Muscle layer of colon (tissue), 2 donors: ENCODE results near the gene MEI4.
"Not testable (repeated sequence)": the region's sequence is repeated elsewhere in the genome, so short reads cannot be mapped to it uniquely, and the experiment has no call there.

ENCODE experiments used
- H3K27ac ChIP-seq: one replicate; pipeline ENCODE4 v1.7.0; 2013; ENCODE audit warnings: low read depth, mild to moderate bottlenecking, low read length, moderate library complexity
- H3K27me3 ChIP-seq, 2 donors: one replicate each; pipeline ENCODE4 v1.7.0; 2013; ENCODE audit warnings: low read length in 2 of 2, mild to moderate bottlenecking in 2 of 2; ENCODE audit not compliant: insufficient read depth in 2 of 2, control insufficient read depth in 1 of 2
- H3K36me3 ChIP-seq: one replicate; pipeline ENCODE4 v1.7.0; 2013; ENCODE audit warnings: mild to moderate bottlenecking, low read length; ENCODE audit not compliant: insufficient read depth
- H3K4me1 ChIP-seq: one replicate; pipeline ENCODE4 v1.7.0; 2013; ENCODE audit warnings: mild to moderate bottlenecking, low read length; ENCODE audit not compliant: insufficient read depth
- H3K4me3 ChIP-seq, 2 donors: one replicate each; pipeline ENCODE4 v1.7.0; 2013; ENCODE audit warnings: low read length in 2 of 2, low read depth in 1 of 2, mild to moderate bottlenecking in 1 of 2, moderate library complexity in 1 of 2
- H3K9ac ChIP-seq: one replicate; pipeline ENCODE4 v1.7.0; 2013; ENCODE audit warnings: low read length
- H3K9me3 ChIP-seq: one replicate; pipeline ENCODE4 v1.7.0; 2013; ENCODE audit warnings: mild to moderate bottlenecking, low read length
- donor health status: abdominal sarcoma.
- donor health status: Adenocarcinoma of cecum.

MEI4 gene

GRCh38 chr6:77638129-77638830, 14.6 kb upstream of the MEI4 start:
- Histone ChIP-seq H3K9ac (no peak overlapping the region), H3K4me3 (no peak overlapping the region), H3K4me1 (no peaks in the 10 kb centered on the region), H3K27ac (no peak overlapping the region), H3K27me3 (no peaks in the 10 kb centered on the region), H3K9me3 (no peaks in the 10 kb centered on the region), H3K36me3 (no peaks in the 10 kb centered on the region)

- H3K9me3 ChIP-seq: no peaks in the 10 kb centered on the region
- H3K27me3 ChIP-seq: no peaks in the 10 kb centered on the region
- no peaks in the 10 kb centered on the region for H3K4me1 ChIP-seq
- H3K9ac ChIP-seq: no peak overlapping the region
- H3K36me3 ChIP-seq: no peaks in the 10 kb centered on the region
- no peak overlapping the region for H3K4me3 ChIP-seq
- no peak overlapping the region for H3K27ac ChIP-seq
These were observed 8.6 kb upstream of the MEI4 start for GRCh38 chr6:77644102-77644705.

GRCh38 chr6:77650098-77650663, 2.7 kb upstream of the MEI4 start:
- H3K9me3 ChIP-seq: no peaks in the 10 kb centered on the region
- no peaks in the 10 kb centered on the region for H3K27me3 ChIP-seq
- no peaks in the 10 kb centered on the region for H3K36me3 ChIP-seq
- no peak overlapping the region for H3K4me3 ChIP-seq
- no peaks in the 10 kb centered on the region for H3K4me1 ChIP-seq
- H3K9ac ChIP-seq: no peak overlapping the region
- H3K27ac ChIP-seq: no peak overlapping the region

- no peak overlapping the region for H3K4me3 ChIP-seq
- H3K9me3 ChIP-seq: no peaks in the 10 kb centered on the region
- no peak overlapping the region for H3K9ac ChIP-seq
- H3K36me3 ChIP-seq: no peaks in the 10 kb centered on the region
- H3K27ac ChIP-seq: no peak overlapping the region
- H3K4me1 ChIP-seq: no peaks in the 10 kb centered on the region
- H3K27me3 ChIP-seq: no peaks in the 10 kb centered on the region
These were observed 977 bp downstream of the MEI4 start for GRCh38 chr6:77653816-77654215.

GRCh38 chr6:77655035-77655434, 2.2 kb downstream of the MEI4 start:
- H3K9me3 ChIP-seq, H3K27me3 ChIP-seq, H3K4me3 ChIP-seq, H3K27ac ChIP-seq, H3K36me3 ChIP-seq, H3K9ac ChIP-seq, H3K4me1 ChIP-seq: not testable (repeated sequence)

GRCh38 chr6:77656999-77657764, 4.3 kb downstream of the MEI4 start:
- Histone ChIP-seq H3K9me3 (no peaks in the 10 kb centered on the region), H3K4me3 (no peak overlapping the region), H3K36me3 (no peaks in the 10 kb centered on the region), H3K27me3 (no peaks in the 10 kb centered on the region), H3K4me1 (no peaks in the 10 kb centered on the region), H3K9ac (no peak overlapping the region), H3K27ac (no peak overlapping the region)

GRCh38 chr6:77666340-77666739, 13.5 kb downstream of the MEI4 start:
- Histone ChIP-seq H3K27ac (no peak overlapping the region), H3K4me1 (no peaks in the 10 kb centered on the region), H3K36me3 (no peaks in the 10 kb centered on the region)

GRCh38 chr6:77666846-77667245, 14.0 kb downstream of the MEI4 start:
- Histone ChIP-seq H3K4me1 (no peaks in the 10 kb centered on the region), H3K27me3 (no peaks in the 10 kb centered on the region), H3K36me3 (no peaks in the 10 kb centered on the region), H3K9ac (no peak overlapping the region), H3K27ac (no peak overlapping the region), H3K4me3 (no peak overlapping the region), H3K9me3 (no peaks in the 10 kb centered on the region)

More at GRCh38 chr6:77666340-77666739, 13.5 kb downstream of the MEI4 start:
- no peak overlapping the region for H3K9ac ChIP-seq
- H3K9me3 ChIP-seq: no peaks in the 10 kb centered on the region
- H3K27me3 ChIP-seq: no peaks in the 10 kb centered on the region
- H3K4me3 ChIP-seq: no peak overlapping the region

- H3K4me3 ChIP-seq: no peak overlapping the region
- H3K9ac ChIP-seq: no peak overlapping the region
- no peaks in the 10 kb centered on the region for H3K27me3 ChIP-seq
- no peaks in the 10 kb centered on the region for H3K36me3 ChIP-seq
- H3K9me3 ChIP-seq: no peaks in the 10 kb centered on the region
- no peaks in the 10 kb centered on the region for H3K4me1 ChIP-seq
- no peak overlapping the region for H3K27ac ChIP-seq
These were observed 17.1 kb downstream of the MEI4 start for GRCh38 chr6:77669913-77670312.

GRCh38 chr6:77674211-77674610, 21.4 kb downstream of the MEI4 start:
- no peaks in the 10 kb centered on the region for H3K4me1 ChIP-seq
- H3K9ac ChIP-seq: no peak overlapping the region
- H3K27me3 ChIP-seq: no peaks in the 10 kb centered on the region
- H3K9me3 ChIP-seq: no peaks in the 10 kb centered on the region
- H3K27ac ChIP-seq: no peak overlapping the region
- H3K4me3 ChIP-seq: no peak overlapping the region
- no peaks in the 10 kb centered on the region for H3K36me3 ChIP-seq

- no peaks in the 10 kb centered on the region for H3K27me3 ChIP-seq
- H3K36me3 ChIP-seq: no peaks in the 10 kb centered on the region
- no peak overlapping the region for H3K4me3 ChIP-seq
- no peaks in the 10 kb centered on the region for H3K4me1 ChIP-seq
- no peaks in the 10 kb centered on the region for H3K9me3 ChIP-seq
- H3K27ac ChIP-seq: no peak overlapping the region
- H3K9ac ChIP-seq: no peak overlapping the region
These were observed 25.2 kb downstream of the MEI4 start for GRCh38 chr6:77678048-77678447.
